Colonic mucosa (tissue), 4 donors: ENCODE results near the gene ANKRD16. TPM values are rescaled to one million over a fixed set of nuclear protein-coding genes. Genes with fewer than 3 reads are reported as not detected.
"Not testable (repeated sequence)": the region's sequence is repeated elsewhere in the genome, so short reads cannot be mapped to it uniquely, and the experiment has no call there.

ENCODE experiments used
- DNase-seq: peaks from one replicate; pipeline ENCODE4 v3.0.0-alpha.2; 2020
- H3K27ac ChIP-seq: fragments of 200-600 bp; one replicate; pipeline ENCODE4 v1.8.0; 2021
- H3K27me3 ChIP-seq: fragments of 200-600 bp; one replicate; pipeline ENCODE4 v1.8.0; 2021
- H3K36me3 ChIP-seq: fragments of 200-600 bp; one replicate; pipeline ENCODE4 v1.8.0; 2021
- H3K4me1 ChIP-seq: fragments of 200-600 bp; one replicate; pipeline ENCODE4 v1.8.0; 2021; ENCODE audit warnings: mild to moderate bottlenecking
- H3K4me3 ChIP-seq: fragments of 200-600 bp; one replicate; pipeline ENCODE4 v1.8.0; 2021
- H3K9ac ChIP-seq, 2 donors: one replicate each; pipeline ENCODE4 v1.7.0; 2013; ENCODE audit warnings: control low read depth in 2 of 2, low read depth in 2 of 2, low read length in 2 of 2
- H3K9me3 ChIP-seq: fragments of 200-600 bp; one replicate; pipeline ENCODE4 v1.8.0; 2021
- intact Hi-C: fragments of 100-400 bp; cut with DNase I; formaldehyde crosslinking; loops from one replicate; pipeline ENCODE4 v1.14.1; 2022
- total RNA-seq, 2 donors: library from RNA; stranded (reverse); fragmentation: NEBNext Ultra II Directional in 1 of 2; extraction: Animal tissue kit (Norgen Biotek cat#: 25700) in 1 of 2; gene quantifications; one replicate each; pipeline ENCODE4 v1.2.1, GENCODE V29; 2021
- TF ChIP-seq, protein P1 (sequence below): fragments of 200-600 bp; IDR thresholded peaks from one replicate; pipeline ENCODE4 v1.8.0; 2022; ENCODE audit warnings: antibody characterized with exemption, mild to moderate bottlenecking
- donor health status: healthy.
- donor health status: DM: no; HTN: no; CAD: no.
- donor health status: DM: no; HTN: no; CAD: no.

The ANKRD16 gene
- total RNA-seq, 2 donors from 2014 or later: 5.5 to 8.1 TPM

DNA sequence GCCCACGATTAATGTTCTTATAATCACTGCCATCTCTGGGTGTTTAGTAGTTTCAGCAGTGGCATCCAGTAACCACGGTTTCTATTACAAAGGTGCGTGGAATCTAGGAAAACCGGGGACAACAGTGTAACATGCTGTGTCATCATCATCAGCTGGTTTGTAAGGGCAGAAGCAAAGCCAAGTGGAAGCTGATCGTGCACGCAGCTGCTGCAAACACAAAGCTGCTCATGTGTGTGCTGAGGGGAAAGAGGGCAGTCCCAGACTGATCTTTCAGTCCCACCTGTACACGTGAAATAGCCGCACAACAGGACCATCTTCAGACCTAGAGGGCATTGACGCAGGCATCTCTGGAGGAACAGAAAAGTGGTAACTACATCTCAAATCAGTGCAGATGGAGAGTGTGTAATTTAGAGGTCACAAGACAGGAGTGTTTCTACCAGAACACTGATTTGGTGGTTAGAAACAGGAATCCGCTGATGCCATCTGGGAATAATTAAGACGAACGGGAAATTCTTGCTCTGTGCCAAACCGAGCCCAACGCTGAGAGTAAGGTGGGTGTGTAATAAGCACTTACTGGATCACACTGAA lies 13.4 kb downstream of the ANKRD16 start:
- Histone ChIP-seq H3K27ac (no peak overlapping the region), H3K9me3 (no peaks in the 10 kb centered on the region), H3K4me3 (no peak overlapping the region), H3K27me3 (no peaks in the 10 kb centered on the region), H3K9ac (no peak overlapping the region), H3K36me3 (no peaks in the 10 kb centered on the region), H3K4me1 (no peaks in the 10 kb centered on the region)
- intact Hi-C loops: loop anchor here (10.0 kb wide), 1 partner anchor 61 kb away; the partner anchor contains the start of gene GDI2
- DNase-seq: no peak
- TF ChIP-seq, protein P1, sequence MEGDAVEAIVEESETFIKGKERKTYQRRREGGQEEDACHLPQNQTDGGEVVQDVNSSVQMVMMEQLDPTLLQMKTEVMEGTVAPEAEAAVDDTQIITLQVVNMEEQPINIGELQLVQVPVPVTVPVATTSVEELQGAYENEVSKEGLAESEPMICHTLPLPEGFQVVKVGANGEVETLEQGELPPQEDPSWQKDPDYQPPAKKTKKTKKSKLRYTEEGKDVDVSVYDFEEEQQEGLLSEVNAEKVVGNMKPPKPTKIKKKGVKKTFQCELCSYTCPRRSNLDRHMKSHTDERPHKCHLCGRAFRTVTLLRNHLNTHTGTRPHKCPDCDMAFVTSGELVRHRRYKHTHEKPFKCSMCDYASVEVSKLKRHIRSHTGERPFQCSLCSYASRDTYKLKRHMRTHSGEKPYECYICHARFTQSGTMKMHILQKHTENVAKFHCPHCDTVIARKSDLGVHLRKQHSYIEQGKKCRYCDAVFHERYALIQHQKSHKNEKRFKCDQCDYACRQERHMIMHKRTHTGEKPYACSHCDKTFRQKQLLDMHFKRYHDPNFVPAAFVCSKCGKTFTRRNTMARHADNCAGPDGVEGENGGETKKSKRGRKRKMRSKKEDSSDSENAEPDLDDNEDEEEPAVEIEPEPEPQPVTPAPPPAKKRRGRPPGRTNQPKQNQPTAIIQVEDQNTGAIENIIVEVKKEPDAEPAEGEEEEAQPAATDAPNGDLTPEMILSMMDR: no peak

DNA sequence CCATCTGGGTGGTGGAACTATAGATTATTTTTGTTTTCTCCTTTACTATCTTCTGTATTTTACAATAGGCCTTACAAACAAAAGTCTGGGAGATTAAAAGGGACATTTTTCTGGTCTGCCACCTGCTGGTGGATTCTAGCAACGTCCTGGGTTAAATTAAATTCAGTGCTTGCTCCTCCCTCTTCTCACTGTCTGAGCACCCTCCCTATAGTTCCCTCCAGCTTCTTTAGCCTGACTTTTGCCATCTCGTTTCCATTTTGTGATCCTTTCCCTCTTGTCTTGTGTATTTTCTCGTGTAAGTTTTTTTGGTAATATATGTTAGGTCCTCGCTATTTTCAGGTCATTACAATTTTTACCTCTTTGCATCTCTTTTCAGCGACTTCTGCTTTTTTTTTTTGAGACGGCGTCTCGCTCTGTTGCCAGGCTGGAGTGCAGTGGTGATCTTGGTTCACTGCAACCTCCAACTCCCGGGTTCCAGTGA lies 16.1 kb downstream of the ANKRD16 start:
- no peak overlapping the region for H3K4me3 ChIP-seq
- intact Hi-C loops: loop anchor here (10.0 kb wide), 1 partner anchor 59 kb away; the partner anchor contains the start of gene GDI2

DNA sequence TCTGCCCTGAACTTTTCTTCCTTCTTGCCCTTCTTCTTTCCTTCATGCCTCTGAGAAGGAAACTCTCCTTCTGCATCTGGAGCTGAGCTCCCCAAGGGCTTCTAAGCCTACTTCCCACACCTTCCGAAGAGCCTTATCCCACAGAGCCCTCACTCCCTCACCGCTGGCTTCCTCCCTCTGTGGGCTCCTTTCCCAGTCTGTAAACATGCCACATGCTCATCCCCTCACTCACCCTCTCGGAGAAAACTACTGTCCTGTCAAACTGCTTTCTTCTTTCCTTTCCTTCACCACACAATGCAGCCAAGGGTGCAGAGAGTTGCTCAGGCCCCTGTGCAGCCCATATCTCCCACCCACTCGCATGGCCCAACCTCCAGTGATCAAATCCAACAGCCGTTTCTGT lies 18.1 kb downstream of the ANKRD16 start:
- Histone ChIP-seq H3K4me3 (no peak overlapping the region), H3K27ac (no peak overlapping the region), H3K36me3 (no peaks in the 10 kb centered on the region), H3K9me3 (no peaks in the 10 kb centered on the region), H3K9ac (no peak overlapping the region), H3K4me1 (no peaks in the 10 kb centered on the region), H3K27me3 (no peaks in the 10 kb centered on the region)
- intact Hi-C loops: loop anchor here (10.0 kb wide), 1 partner anchor 57 kb away; the partner anchor contains the start of gene GDI2
- no peak for DNase-seq
- TF ChIP-seq, protein P1: no peak

More for the DNA sequence above, 16.1 kb downstream of the ANKRD16 start:
- Histone ChIP-seq H3K4me1 (no peaks in the 10 kb centered on the region), H3K27ac (no peak overlapping the region), H3K9ac (no peak overlapping the region), H3K9me3 (no peaks in the 10 kb centered on the region), H3K36me3 (no peaks in the 10 kb centered on the region), H3K27me3 (no peaks in the 10 kb centered on the region)
- TF ChIP-seq, protein P1: peak; percentile 63
- DNase-seq: peak; percentile 81

DNA sequence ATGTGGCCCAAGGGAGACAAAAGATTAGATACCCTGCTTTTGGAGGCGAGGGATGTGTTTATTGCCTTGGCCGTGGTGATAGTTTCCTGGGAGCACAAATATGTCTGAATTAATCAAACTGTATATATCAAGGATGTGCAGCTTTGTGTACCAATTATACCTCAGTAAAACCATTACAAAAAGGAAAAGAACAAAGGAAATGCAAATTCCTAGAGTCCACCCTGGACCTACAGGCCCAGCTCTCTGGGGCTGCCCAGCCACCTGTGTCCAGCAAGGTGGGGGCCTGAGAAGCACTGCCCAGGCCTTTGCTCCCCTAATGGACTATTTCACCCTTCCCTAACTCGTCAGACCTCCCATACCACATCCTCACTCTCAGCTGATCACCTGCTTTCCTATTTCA lies 20.5 kb downstream of the ANKRD16 start:
- Histone ChIP-seq H3K36me3 (no peaks in the 10 kb centered on the region), H3K4me1 (no peaks in the 10 kb centered on the region), H3K4me3 (no peak overlapping the region), H3K9me3 (no peaks in the 10 kb centered on the region), H3K27ac (no peak overlapping the region), H3K27me3 (no peaks in the 10 kb centered on the region), H3K9ac (no peak overlapping the region)
- TF ChIP-seq, protein P1: no peak
- DNase-seq: no peak
- intact Hi-C loops: no loop called here

DNA sequence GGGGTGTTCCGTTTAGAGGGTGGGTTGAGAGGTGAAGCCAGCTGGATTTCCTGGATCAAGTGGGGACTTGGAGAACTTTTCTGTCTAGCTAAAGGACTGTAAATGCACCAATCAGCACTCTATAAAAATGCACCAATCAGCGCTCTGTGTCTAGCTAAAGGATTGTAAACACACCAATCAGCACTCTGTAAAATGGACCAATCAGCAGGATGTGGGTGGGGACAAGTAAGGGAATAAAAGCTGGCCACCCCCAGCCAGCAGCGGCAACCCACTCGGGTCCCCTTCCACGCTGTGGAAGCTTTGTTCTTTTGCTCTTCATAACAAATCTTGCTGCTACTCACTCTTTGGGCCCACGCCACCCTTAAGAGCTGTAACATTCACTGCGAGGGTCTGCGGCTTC lies 21.3 kb downstream of the ANKRD16 start:
- H3K9me3 ChIP-seq, H3K9ac ChIP-seq, H3K36me3 ChIP-seq, DNase-seq, H3K4me3 ChIP-seq, intact Hi-C loops, H3K4me1 ChIP-seq, H3K27ac ChIP-seq, H3K27me3 ChIP-seq: not testable (repeated sequence)

DNA sequence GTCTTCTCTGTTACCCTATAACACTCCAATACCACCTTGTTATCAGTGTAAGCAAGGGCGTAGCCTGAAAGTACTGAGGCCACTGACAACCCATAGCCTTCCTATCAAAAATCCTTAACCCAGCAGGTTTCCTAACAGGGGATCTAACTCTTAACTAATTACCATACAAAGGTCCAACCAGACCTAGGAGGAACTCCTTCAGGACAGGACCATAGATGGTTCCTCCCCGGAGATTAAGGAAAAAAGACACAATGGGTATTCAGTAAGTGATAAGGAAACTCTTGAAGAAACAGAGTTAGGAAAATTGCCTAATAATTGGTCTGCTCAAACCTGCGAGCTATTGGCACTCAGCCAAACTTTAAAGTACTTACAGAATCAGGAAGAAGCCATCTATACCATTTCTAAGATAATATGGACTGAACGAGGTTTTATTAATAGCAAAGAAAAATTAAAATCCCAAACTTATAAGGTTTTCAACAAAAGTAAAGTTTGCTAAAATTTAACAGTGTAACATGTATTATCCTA lies 22.5 kb downstream of the ANKRD16 start:
- H3K27ac ChIP-seq, intact Hi-C loops, H3K27me3 ChIP-seq, H3K4me1 ChIP-seq, H3K9me3 ChIP-seq, H3K4me3 ChIP-seq, H3K9ac ChIP-seq, H3K36me3 ChIP-seq: not testable (repeated sequence)
- peak; percentile 4 for DNase-seq

DNA sequence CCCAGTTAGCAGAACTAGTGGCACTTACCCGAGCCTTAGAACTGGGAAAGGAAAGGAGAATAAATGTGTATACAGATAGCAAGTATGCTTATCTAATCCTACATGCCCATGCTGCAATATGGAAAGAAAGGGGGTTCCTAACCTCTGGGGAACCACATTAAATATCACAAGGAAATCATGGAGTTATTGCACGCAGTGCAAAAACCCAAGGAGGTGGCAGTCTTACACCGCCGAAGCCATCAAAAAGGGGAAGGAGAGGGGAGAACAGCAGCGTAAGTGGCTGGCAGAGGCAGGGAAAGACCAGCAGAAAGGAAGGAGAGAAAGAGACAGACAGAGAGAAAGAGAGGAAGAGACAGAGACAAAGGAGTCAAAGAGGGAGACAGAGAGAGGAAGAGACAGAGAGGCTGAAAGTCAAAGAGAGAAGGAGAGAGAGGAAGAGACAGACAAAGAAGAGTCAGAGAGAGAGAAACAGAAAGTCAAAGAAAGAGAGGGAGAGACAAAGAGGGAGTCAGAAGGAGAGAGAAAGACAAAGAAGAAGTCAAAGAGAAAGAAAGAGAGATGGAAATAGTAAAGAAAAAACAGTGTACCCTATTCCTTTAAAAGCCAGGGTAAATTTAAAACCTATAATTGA lies 23.1 kb downstream of the ANKRD16 start:
- H3K9me3 ChIP-seq, H3K36me3 ChIP-seq, H3K27ac ChIP-seq, H3K27me3 ChIP-seq, H3K9ac ChIP-seq, H3K4me1 ChIP-seq, intact Hi-C loops, H3K4me3 ChIP-seq: not testable (repeated sequence)
- peak; percentile 5 for DNase-seq

DNA sequence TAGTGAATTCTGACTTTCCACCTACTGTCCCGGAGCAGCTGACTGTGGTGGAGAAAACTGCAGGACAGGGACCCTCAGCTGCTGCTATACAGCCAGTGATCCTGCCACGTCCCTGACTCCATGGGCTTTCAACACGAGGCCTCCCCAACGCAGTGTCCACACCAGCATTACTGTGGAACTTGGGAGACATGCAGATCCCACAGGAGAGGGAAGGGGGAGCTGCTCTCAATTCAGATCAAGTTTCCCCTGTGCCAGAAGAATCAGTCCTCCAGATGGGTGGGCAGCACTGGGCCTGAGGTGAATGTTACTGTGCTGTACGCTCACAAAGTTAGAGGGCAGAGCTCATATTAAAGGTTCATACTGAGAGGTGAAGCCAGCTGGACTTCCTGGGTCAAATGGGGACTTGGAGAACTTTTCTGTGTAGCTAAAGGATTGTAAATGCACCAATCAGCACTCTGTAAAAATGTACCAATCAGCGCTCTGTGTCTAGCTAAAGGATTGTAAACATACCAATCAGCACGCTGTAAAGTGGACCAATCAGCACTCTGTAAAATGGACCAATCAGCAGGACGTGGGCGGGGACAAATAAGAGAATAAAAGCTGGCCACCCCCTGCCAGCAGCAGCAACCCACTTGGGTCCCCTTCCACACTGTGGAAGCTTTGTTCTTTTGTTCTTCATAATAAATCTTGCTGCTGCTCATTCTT lies 26.6 kb downstream of the ANKRD16 start:
- H3K36me3 ChIP-seq, H3K4me3 ChIP-seq, H3K4me1 ChIP-seq, H3K9me3 ChIP-seq, H3K9ac ChIP-seq, intact Hi-C loops, H3K27ac ChIP-seq, DNase-seq, H3K27me3 ChIP-seq: not testable (repeated sequence)
